ENCODE results near the gene CALHM2.

Gene CALHM2

DNA sequence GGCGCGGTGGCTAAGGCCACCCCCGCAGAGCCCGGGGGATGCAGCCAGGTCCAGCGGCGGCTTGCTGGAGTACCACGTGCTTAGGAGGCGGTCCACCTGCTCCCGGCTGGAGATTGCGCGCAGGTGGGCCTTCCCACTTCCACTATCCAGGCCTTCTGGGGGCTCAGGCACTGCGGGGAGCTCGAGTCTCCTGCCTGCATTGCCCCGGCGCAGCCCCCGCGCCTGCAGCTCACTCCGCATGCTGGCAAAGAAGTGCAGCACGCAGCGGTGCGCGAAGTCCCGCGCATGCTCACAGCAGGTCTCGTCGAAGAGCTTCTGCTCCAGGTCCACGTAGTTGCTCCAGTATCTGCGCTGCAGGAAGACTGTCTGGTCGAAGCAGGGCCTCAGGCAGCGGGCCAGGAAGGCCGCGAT lies 21.1 kb upstream of the CALHM2 start:
- Histone ChIP-seq H3K9ac (ENCODE audit: low read depth, low read length) (no peak overlapping the region), H3K4me1 (ENCODE audit: control insufficient read depth, insufficient read depth, low read length) (peaks cover 10% of the 10 kb centered on the region), H3K4me3 (ENCODE audit: low read depth, low read length) (no peak overlapping the region), H3K36me3 (ENCODE audit: control insufficient read depth, insufficient read depth, low read length) (no peaks in the 10 kb centered on the region), H3K27me3 (ENCODE audit: control insufficient read depth, insufficient read depth, low read length) (no peaks in the 10 kb centered on the region), H3K9me3 (ENCODE audit: control insufficient read depth, insufficient read depth, low read length) (no peaks in the 10 kb centered on the region)

DNA sequence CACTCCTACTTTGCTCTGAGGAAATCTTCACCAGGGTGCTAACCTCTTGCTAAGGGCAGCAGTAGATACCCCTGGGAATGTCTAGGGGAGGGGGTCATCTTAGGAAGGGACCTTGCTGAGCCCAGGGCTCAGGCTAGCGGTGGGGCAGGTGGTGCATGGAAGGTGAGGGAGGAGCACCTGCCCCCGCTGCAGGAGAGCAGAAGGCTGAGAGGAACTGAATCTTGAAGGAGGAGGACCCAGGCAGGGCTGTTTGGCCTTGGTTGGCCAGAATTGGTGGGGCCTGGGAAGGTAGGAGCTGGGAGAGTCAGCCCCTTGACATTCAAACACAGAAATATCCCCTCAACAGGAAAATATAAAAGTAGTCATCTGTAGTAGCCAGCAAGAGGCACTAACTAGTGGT lies 19.8 kb upstream of the CALHM2 start:
- H3K9ac ChIP-seq (ENCODE audit: low read depth, low read length): no peak overlapping the region
- H3K4me3 ChIP-seq (ENCODE audit: low read depth, low read length): no peak overlapping the region

DNA sequence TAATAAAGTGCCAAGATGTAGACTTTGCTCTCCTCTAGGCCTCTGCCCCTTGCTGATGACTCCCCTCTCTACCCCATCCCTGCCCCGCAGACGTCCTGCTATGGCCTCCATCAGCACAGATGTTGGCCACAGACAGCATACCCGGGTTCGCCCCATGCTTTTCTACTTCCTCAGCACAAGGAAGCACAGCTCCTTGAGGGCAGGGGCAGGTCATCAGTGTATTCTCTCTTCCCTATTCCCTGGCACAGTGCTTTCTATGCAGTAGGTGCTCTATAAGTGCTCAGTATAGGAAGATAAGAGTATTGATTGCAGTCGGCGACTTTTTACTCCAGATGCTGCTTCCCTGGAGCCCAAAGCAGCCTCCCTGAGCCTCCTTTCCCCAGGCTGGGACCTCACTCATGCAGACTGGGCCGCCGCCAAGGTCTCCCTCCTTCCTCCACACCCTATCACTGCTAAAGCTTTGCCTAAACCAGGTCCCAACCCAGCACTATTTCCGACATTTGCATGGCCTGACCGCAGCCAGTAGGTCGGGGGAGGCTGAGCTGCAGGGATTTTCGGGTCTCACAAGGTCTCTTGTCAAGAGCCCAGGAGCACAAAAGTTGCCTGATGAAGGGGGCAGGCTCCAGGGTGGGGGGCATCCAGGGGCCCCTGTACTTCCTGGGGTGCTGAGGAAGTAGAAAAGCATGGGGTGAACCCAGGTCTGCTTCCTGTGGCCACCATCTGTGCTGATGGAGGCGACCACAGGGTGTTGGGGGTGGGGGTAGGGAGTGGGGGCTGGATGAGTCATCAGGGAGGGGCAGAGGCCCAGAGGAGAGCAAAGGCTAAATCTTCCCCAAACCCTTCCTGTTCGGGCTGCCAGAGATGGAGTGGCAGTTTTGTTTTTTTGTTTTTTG lies 18.8 kb upstream of the CALHM2 start:
- Histone ChIP-seq H3K9ac (ENCODE audit: low read depth, low read length) (no peak overlapping the region), H3K4me1 (ENCODE audit: control insufficient read depth, insufficient read depth, low read length) (peaks cover 4% of the 10 kb centered on the region), H3K36me3 (ENCODE audit: control insufficient read depth, insufficient read depth, low read length) (no peaks in the 10 kb centered on the region), H3K27me3 (ENCODE audit: control insufficient read depth, insufficient read depth, low read length) (no peaks in the 10 kb centered on the region), H3K4me3 (ENCODE audit: low read depth, low read length) (no peak overlapping the region), H3K9me3 (ENCODE audit: control insufficient read depth, insufficient read depth, low read length) (no peaks in the 10 kb centered on the region)

More for the DNA sequence above, 19.8 kb upstream of the CALHM2 start:
- Histone ChIP-seq H3K27me3 (ENCODE audit: control insufficient read depth, insufficient read depth, low read length) (no peaks in the 10 kb centered on the region), H3K4me1 (ENCODE audit: control insufficient read depth, insufficient read depth, low read length) (peaks cover 10% of the 10 kb centered on the region), H3K36me3 (ENCODE audit: control insufficient read depth, insufficient read depth, low read length) (no peaks in the 10 kb centered on the region), H3K9me3 (ENCODE audit: control insufficient read depth, insufficient read depth, low read length) (no peaks in the 10 kb centered on the region)

DNA sequence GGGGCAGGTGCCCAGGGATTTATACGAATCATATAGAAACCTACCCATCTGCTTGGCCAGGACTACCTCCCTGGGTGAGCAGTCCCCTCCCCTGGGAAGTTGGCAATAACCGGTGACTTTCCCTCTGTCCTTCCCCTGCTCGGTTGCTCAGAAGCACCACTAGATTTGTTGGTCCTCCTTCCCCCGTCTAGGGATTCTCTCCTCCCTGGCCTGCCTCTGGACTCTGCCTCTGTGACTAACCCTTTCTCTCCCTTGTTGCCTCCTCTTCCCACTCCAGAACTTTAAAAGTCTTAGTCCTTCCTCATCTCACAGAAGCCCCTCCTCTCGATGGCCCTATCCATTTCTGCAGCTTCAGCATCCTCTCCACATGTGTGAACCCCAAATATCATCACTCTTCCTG lies 17.0 kb upstream of the CALHM2 start:
- Histone ChIP-seq H3K9me3 (ENCODE audit: control insufficient read depth, insufficient read depth, low read length) (no peaks in the 10 kb centered on the region), H3K27me3 (ENCODE audit: control insufficient read depth, insufficient read depth, low read length) (no peaks in the 10 kb centered on the region), H3K4me1 (ENCODE audit: control insufficient read depth, insufficient read depth, low read length) (peaks cover 4% of the 10 kb centered on the region), H3K9ac (ENCODE audit: low read depth, low read length) (no peak overlapping the region), H3K4me3 (ENCODE audit: low read depth, low read length) (no peak overlapping the region), H3K36me3 (ENCODE audit: control insufficient read depth, insufficient read depth, low read length) (no peaks in the 10 kb centered on the region)

DNA sequence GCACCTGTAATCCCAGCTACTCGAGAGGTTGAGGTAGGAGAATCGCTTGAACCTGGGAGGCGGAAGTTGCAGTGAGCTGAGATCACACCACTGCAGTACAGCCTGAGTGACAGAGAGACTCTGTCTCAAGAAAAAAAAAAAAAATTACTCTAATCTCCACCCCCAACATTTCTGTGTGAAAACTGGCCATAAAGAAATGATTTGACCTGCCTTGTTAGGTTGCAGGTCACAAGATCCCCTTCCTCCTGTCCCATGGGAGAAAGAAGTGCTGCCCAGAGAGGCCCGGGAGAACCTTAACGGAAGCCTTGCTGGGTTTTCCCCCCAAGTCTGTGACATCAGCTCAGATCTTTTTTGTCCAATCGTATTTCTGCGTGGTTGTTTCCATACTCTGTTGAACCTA lies 15.2 kb upstream of the CALHM2 start:
- Histone ChIP-seq H3K4me3 (ENCODE audit: low read depth, low read length) (no peak overlapping the region), H3K9ac (ENCODE audit: low read depth, low read length) (no peak overlapping the region), H3K9me3 (ENCODE audit: control insufficient read depth, insufficient read depth, low read length) (no peaks in the 10 kb centered on the region), H3K27me3 (ENCODE audit: control insufficient read depth, insufficient read depth, low read length) (no peaks in the 10 kb centered on the region), H3K36me3 (ENCODE audit: control insufficient read depth, insufficient read depth, low read length) (no peaks in the 10 kb centered on the region), H3K4me1 (ENCODE audit: control insufficient read depth, insufficient read depth, low read length) (peaks cover 4% of the 10 kb centered on the region)

DNA sequence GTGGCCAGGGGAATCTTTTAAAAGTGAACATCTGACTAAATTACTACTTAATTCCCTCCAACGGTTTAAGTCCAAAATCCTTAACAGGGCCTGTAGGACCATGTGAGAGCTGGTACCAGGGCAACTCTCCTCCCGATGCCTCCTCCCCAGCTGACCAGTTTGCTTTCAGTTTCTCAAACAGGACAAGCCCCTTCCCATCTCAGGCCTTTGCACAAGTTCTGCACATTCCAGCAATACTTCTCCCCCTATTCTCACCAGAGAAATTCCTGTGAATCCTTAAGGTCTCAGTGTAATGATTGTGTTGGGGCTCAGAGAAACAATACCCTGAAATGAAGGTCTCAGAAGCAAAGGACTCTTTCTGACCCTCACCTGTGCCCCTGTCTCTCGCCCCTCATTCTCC lies 14.6 kb upstream of the CALHM2 start:
- H3K36me3 ChIP-seq (ENCODE audit: control insufficient read depth, insufficient read depth, low read length): no peaks in the 10 kb centered on the region
- no peak overlapping the region for H3K9ac ChIP-seq (ENCODE audit: low read depth, low read length)
- peaks cover 3% of the 10 kb centered on the region for H3K4me1 ChIP-seq (ENCODE audit: control insufficient read depth, insufficient read depth, low read length)
- H3K9me3 ChIP-seq (ENCODE audit: control insufficient read depth, insufficient read depth, low read length): no peaks in the 10 kb centered on the region
- no peak overlapping the region for H3K4me3 ChIP-seq (ENCODE audit: low read depth, low read length)
- no peaks in the 10 kb centered on the region for H3K27me3 ChIP-seq (ENCODE audit: control insufficient read depth, insufficient read depth, low read length)

DNA sequence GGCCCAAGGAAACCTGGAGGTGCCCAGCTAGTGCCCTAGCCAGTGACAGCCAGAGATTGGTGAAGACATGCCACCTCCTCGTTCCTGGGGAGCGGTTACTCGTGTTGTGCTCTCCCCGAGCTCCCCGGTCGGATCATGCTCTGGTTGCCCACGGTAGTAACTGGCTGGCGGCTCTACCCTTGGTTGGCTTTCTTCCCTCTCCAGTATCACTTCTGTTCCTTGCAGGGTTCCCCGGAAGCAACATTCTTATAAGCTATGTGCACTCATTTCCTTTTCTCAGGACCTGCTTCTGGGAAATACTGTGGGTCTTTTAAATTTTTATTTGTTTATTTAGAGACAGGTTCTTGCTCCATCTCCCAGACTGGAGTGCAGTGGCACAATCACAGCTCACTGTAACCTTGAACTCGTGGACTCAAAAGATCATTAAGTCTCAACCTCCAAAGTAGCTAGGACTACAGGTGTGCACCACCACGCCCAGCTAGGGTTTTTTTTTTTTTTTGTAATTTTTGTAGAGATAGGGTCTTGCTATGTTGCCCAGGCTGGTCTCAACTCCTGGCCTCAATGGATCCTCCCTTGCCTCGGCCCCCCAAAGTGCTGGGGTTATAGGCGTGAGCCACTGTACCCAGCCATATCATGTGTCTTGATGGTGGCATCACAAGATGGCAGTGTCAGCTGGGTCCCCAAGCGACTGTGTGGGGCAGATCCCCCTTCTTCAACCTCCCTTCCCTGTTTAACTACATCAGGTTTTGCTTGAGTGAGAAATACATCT lies 13.4 kb upstream of the CALHM2 start:
- no peak overlapping the region for H3K9ac ChIP-seq (ENCODE audit: low read depth, low read length)
- no peak overlapping the region for H3K4me3 ChIP-seq (ENCODE audit: low read depth, low read length)
- H3K4me1 ChIP-seq (ENCODE audit: control insufficient read depth, insufficient read depth, low read length): no peaks in the 10 kb centered on the region

DNA sequence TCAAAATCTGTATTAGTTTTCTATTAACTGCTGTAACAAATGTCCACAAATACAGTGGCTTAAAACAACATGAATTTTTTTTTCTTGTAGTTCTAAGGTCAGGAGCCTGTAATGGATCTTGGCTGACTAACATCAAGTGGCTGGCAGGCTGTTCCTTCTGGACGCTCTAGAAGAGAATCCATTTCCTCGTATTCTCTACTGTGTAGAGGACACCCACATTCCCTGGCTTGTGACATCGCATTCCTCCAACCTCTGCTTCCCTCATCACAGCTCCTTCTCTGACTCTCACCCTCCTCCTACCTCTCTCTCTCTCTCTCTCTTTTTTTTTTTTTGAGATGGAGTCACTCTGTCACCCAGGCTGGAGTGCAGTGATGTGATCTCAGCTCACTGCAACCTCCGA lies 11.3 kb upstream of the CALHM2 start:
- no peak overlapping the region for H3K4me3 ChIP-seq (ENCODE audit: low read depth, low read length)
- no peak overlapping the region for H3K9ac ChIP-seq (ENCODE audit: low read depth, low read length)
- H3K9me3 ChIP-seq (ENCODE audit: control insufficient read depth, insufficient read depth, low read length): no peaks in the 10 kb centered on the region
- H3K36me3 ChIP-seq (ENCODE audit: control insufficient read depth, insufficient read depth, low read length): no peaks in the 10 kb centered on the region
- peaks cover 3% of the 10 kb centered on the region for H3K4me1 ChIP-seq (ENCODE audit: control insufficient read depth, insufficient read depth, low read length)
- H3K27me3 ChIP-seq (ENCODE audit: control insufficient read depth, insufficient read depth, low read length): no peaks in the 10 kb centered on the region

More for the DNA sequence above, 13.4 kb upstream of the CALHM2 start:
- H3K9me3 ChIP-seq (ENCODE audit: control insufficient read depth, insufficient read depth, low read length): no peaks in the 10 kb centered on the region
- no peaks in the 10 kb centered on the region for H3K36me3 ChIP-seq (ENCODE audit: control insufficient read depth, insufficient read depth, low read length)
- H3K27me3 ChIP-seq (ENCODE audit: control insufficient read depth, insufficient read depth, low read length): no peaks in the 10 kb centered on the region

DNA sequence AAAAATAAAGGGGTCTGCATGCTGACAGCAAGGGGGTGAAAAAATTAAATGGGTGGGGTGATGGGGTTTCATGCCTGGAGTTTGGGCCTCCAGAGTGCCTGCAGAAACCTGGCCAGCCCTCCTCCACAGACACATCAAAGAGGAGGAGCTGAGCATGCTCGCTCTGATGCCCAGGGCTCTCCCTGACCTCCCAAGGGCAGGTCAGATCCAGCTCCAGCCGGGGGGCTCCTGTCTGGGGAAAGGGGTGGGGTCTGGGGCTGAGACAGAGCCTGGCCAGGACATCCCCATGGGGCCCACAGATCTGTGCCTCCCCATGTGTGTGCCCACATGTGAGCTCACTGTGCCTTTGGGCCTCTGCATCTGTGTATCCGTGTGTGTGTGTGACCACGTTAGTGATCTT lies 7.4 kb upstream of the CALHM2 start:
- Histone ChIP-seq H3K4me1 (ENCODE audit: control insufficient read depth, insufficient read depth, low read length) (peaks cover 3% of the 10 kb centered on the region), H3K4me3 (ENCODE audit: low read depth, low read length) (no peak overlapping the region), H3K27me3 (ENCODE audit: control insufficient read depth, insufficient read depth, low read length) (no peaks in the 10 kb centered on the region), H3K9ac (ENCODE audit: low read depth, low read length) (no peak overlapping the region), H3K36me3 (ENCODE audit: control insufficient read depth, insufficient read depth, low read length) (no peaks in the 10 kb centered on the region), H3K9me3 (ENCODE audit: control insufficient read depth, insufficient read depth, low read length) (no peaks in the 10 kb centered on the region)

DNA sequence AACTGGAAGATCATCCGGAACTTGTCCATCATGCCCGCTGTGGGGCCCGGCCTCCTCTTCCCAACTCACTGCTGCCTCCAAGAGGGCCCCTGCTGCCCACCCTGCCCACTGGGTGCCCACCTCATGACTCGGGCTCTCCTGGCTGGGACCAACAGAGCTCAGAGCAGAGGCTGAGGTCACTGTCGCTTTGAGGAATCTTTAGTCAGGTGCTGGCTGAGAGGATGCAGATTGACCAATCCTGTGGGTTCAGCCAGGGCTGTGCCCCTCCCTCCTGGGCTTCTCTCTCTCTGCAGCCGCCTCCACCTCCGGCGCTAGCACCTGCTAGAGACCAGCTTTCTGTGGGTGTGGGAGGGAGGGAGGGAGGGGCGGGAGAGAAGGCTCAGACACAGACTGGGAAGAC lies 6.5 kb upstream of the CALHM2 start, which contains the start of gene CALHM1:
Gene CALHM1 (minus strand): TSS at position 181 of the 400 bp plus-strand sequence. CDS start 149 bp downstream, at position 32.
- peaks cover 3% of the 10 kb centered on the region for H3K4me1 ChIP-seq (ENCODE audit: control insufficient read depth, insufficient read depth, low read length)
- H3K4me3 ChIP-seq (ENCODE audit: low read depth, low read length): no peak within 1 kb of the TSS
- H3K9ac ChIP-seq (ENCODE audit: low read depth, low read length): no peak within 1 kb of the TSS
- H3K27me3 ChIP-seq (ENCODE audit: control insufficient read depth, insufficient read depth, low read length): no peaks in the 10 kb centered on the region
- H3K9me3 ChIP-seq (ENCODE audit: control insufficient read depth, insufficient read depth, low read length): no peaks in the 10 kb centered on the region
- H3K36me3 ChIP-seq (ENCODE audit: control insufficient read depth, insufficient read depth, low read length): no peaks in the 10 kb centered on the region

DNA sequence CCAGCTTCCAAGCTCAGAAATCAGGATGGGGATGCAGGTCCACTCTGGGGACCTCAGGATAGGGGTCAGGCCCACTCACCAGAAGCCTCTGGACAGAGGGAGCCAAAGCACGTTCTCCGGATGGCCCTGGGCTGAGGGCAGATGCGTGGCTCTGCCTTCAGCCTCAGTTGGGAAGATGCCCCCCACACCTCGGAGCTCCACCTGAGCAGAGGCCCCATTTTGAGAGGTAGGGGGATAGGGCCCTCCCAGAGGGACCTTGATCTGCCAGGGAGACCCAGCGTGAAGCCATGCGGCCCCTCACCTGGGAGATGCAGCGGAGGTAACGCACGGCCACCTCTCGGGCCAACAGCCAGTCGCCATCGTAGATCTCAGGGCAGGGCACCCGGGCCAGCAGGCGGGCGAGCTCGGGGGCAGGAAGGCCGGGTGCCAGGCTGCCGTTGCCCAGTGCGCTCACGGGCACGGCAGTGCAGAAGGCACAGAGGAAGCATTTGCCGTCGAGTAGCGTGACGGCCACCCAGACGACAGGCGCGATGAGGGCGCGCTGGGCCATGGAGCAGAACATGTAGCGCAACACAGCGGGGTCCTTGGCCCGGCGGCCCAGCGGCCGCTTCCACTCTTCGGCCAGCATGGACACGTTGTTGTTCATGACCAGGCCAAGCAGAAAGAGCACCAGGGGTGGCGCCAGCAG lies 5.9 kb upstream of the CALHM2 start:
- peaks cover 3% of the 10 kb centered on the region for H3K4me1 ChIP-seq (ENCODE audit: control insufficient read depth, insufficient read depth, low read length)
- H3K9me3 ChIP-seq (ENCODE audit: control insufficient read depth, insufficient read depth, low read length): no peaks in the 10 kb centered on the region
- H3K9ac ChIP-seq (ENCODE audit: low read depth, low read length): no peak overlapping the region
- H3K4me3 ChIP-seq (ENCODE audit: low read depth, low read length): no peak overlapping the region
- no peaks in the 10 kb centered on the region for H3K27me3 ChIP-seq (ENCODE audit: control insufficient read depth, insufficient read depth, low read length)
- H3K36me3 ChIP-seq (ENCODE audit: control insufficient read depth, insufficient read depth, low read length): no peaks in the 10 kb centered on the region
